ENCODE data around the gene MMP25.

Gene MMP25

DNA sequence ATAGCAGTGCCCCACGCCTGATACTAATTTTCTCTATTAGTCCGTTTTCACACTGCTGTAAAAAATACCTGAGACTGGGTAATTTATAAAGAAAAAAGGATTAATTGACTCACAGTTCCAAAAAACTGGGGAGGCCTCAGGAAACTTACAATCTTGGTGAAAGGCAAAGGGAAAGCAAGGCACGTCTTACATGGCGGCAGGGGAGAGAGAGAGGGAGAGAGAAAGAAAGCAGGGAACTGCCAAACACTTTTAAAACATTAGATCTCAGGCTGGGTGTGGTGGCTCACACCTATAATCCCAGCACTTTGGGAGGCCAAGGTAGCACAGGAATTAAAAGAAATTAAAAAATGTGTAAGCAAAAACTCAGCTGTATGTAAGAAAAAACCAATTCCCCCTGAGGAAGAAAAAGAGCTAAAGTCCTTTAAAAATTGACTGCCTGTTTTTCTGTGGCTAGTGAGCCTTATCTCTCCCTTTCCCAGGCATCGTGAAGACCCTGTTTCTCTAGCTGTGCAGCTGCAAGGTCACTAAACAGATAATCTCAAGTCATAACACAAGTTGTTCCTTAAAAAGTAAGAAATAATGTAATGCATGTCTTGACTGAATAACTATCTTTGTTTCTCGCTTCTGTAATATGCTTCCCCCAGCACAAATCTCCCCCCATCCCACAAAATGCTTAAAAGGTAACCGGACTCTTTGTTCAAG lies 38.8 kb downstream of the MMP25 start:
- Histone ChIP-seq H3K4me3 (ENCODE audit: low read length) (no peak overlapping the region), H3K9ac (ENCODE audit: low read length) (no peak overlapping the region), H3K27ac (ENCODE audit: low read length) (no peak overlapping the region), H4K20me1 (ENCODE audit: insufficient read depth, low read length) (no peaks in the 10 kb centered on the region), H3K79me2 (ENCODE audit: low read length) (no peaks in the 10 kb centered on the region), H3K27me3 (ENCODE audit: low read depth, low read length) (no peaks in the 10 kb centered on the region), H3K4me2 (ENCODE audit: low read length) (no peak overlapping the region), H2AFZ (ENCODE audit: low read depth, low read length) (no peak overlapping the region), H3K4me1 (ENCODE audit: low read length) (no peaks in the 10 kb centered on the region), H3K36me3 (replicated peaks; ENCODE audit: low read depth, low read length) (no peaks in the 10 kb centered on the region), H3K9me3 (ENCODE audit: insufficient read depth, low read length) (no peaks in the 10 kb centered on the region)
- TF ChIP-seq CTCF (IDR thresholded peaks at IDR 0.05; ENCODE audit: low read depth, low read length) (no peak), EZH2phosphoT487 (IDR thresholded peaks at IDR 0.05; ENCODE audit: low read depth) (no peak)

DNA sequence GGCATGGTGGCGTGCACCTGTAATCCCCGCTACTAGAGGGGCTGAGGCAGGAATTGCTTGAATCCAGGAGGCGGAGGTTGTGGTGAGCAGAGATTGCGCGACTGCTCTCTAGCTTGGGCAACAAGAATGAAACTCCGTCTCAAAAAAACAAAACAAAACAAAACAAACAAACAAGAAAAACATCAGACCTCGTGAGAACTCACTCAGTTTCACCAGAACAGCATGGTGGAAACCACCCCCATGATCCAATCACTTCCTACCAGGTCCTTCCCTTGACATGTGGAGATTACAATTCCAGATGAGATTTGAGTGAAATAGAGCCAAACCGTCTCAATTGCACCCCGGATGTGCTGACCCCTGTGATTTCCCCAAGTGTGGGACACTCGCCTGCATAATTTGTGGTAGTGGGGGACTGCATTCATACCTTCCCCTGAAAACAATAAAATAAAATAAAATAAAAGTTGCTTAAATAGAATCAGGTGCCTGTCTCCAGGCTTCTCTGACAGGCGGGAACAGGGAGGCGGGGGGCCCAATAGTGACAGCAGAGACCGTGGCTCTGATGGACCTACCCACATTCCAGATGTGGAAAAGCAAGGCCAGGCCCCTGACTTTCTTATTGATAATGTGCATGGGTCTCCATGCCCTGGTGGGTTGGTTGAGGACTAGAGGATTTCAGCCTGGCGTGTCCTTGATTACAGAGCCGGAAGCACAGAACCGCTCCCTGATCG lies 39.7 kb downstream of the MMP25 start:
- Histone ChIP-seq H4K20me1 (ENCODE audit: insufficient read depth, low read length) (no peaks in the 10 kb centered on the region), H3K79me2 (ENCODE audit: low read length) (no peaks in the 10 kb centered on the region), H2AFZ (ENCODE audit: low read depth, low read length) (no peak overlapping the region), H3K9me3 (ENCODE audit: insufficient read depth, low read length) (no peaks in the 10 kb centered on the region), H3K4me1 (ENCODE audit: low read length) (no peaks in the 10 kb centered on the region), H3K4me2 (ENCODE audit: low read length) (no peak overlapping the region), H3K27me3 (ENCODE audit: low read depth, low read length) (no peaks in the 10 kb centered on the region), H3K4me3 (ENCODE audit: low read length) (no peak overlapping the region), H3K9ac (ENCODE audit: low read length) (no peak overlapping the region), H3K27ac (ENCODE audit: low read length) (no peak overlapping the region), H3K36me3 (replicated peaks; ENCODE audit: low read depth, low read length) (no peaks in the 10 kb centered on the region)
- TF ChIP-seq CTCF (IDR thresholded peaks at IDR 0.05; ENCODE audit: low read depth, low read length) (no peak), EZH2phosphoT487 (IDR thresholded peaks at IDR 0.05; ENCODE audit: low read depth) (no peak)

DNA sequence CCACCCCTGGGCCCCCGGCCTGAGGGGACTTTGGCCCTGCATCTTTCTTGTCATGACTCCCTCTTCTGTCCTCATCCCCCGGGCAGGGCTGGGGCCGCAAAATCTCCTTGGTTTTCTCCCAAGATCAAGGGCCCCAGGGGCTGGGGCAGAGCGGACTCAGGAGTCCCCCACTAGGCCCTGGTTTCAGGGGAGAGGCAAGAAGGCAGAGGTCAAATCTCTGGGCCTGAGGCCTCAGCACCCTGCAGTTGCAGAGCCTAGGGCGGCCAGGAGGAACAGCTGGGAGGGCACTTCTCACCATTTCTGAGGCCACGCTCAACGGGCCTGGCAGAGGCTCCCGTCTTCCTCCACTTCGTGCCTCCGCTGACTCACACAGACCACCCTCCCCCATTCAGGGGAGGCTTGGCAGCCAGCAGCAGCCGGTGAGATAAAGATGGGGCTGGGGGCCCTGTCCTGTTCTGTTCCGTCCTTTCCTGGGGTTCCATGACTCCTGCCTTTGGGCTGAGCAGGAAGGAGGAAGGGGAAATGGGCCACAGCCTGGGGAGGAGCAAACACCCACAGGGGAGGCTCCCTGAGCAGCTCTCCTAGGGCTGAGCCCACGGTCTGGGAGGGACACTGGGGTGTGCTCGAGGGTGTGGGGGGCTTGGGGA lies 40.4 kb downstream of the MMP25 start:
- Histone ChIP-seq H3K79me2 (ENCODE audit: low read length) (no peaks in the 10 kb centered on the region), H3K4me1 (ENCODE audit: low read length) (no peaks in the 10 kb centered on the region), H4K20me1 (ENCODE audit: insufficient read depth, low read length) (no peaks in the 10 kb centered on the region), H2AFZ (ENCODE audit: low read depth, low read length) (no peak overlapping the region), H3K9ac (ENCODE audit: low read length) (no peak overlapping the region), H3K27me3 (ENCODE audit: low read depth, low read length) (no peaks in the 10 kb centered on the region), H3K36me3 (replicated peaks; ENCODE audit: low read depth, low read length) (no peaks in the 10 kb centered on the region), H3K27ac (ENCODE audit: low read length) (no peak overlapping the region), H3K4me2 (ENCODE audit: low read length) (no peak overlapping the region), H3K4me3 (ENCODE audit: low read length) (no peak overlapping the region), H3K9me3 (ENCODE audit: insufficient read depth, low read length) (no peaks in the 10 kb centered on the region)
- TF ChIP-seq CTCF (IDR thresholded peaks at IDR 0.05; ENCODE audit: low read depth, low read length) (no peak), EZH2phosphoT487 (IDR thresholded peaks at IDR 0.05; ENCODE audit: low read depth) (no peak)

Measured in OCI-LY3 (cell line).